GM12865 (cell line): ENCODE results near the gene ANKRD9.

Experiments used
- DNase-seq: peaks from one replicate; pipeline ENCODE4 v3.0.0; 2010; ENCODE audit warnings: low read depth
- H3K4me3 ChIP-seq: 2 replicates; pipeline ENCODE4 v1.5.1; 2011; ENCODE audit warnings: mild to moderate bottlenecking, low read depth, low read length, control low read depth
- TF ChIP-seq, protein P1 (sequence below): IDR thresholded peaks from 2 replicates; pipeline ENCODE4 v1.5.1; 2011; ENCODE audit warnings: low read length, control low read depth, low read depth, inconsistent platforms; ENCODE audit not compliant: insufficient read depth; ENCODE audit errors: missing control alignments

The ANKRD9 gene, protein sequence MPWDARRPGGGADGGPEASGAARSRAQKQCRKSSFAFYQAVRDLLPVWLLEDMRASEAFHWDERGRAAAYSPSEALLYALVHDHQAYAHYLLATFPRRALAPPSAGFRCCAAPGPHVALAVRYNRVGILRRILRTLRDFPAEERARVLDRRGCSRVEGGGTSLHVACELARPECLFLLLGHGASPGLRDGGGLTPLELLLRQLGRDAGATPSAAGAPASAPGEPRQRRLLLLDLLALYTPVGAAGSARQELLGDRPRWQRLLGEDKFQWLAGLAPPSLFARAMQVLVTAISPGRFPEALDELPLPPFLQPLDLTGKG

GRCh38 chr14:102509746-102510615, at the start of gene ANKRD9:
Gene ANKRD9, minus strand, starts transcription at chr14:102509776. Its CDS starts 1,887 bp downstream, at chr14:102507889.
- TF ChIP-seq, protein P1, sequence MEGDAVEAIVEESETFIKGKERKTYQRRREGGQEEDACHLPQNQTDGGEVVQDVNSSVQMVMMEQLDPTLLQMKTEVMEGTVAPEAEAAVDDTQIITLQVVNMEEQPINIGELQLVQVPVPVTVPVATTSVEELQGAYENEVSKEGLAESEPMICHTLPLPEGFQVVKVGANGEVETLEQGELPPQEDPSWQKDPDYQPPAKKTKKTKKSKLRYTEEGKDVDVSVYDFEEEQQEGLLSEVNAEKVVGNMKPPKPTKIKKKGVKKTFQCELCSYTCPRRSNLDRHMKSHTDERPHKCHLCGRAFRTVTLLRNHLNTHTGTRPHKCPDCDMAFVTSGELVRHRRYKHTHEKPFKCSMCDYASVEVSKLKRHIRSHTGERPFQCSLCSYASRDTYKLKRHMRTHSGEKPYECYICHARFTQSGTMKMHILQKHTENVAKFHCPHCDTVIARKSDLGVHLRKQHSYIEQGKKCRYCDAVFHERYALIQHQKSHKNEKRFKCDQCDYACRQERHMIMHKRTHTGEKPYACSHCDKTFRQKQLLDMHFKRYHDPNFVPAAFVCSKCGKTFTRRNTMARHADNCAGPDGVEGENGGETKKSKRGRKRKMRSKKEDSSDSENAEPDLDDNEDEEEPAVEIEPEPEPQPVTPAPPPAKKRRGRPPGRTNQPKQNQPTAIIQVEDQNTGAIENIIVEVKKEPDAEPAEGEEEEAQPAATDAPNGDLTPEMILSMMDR = no peak
- peak within 1 kb of the TSS; percentile 68 for H3K4me3 ChIP-seq
- DNase-seq = peak; percentile 96

GRCh38 chr14:102558556-102558955, 49.0 kb upstream of the ANKRD9 start:
- H3K4me3 ChIP-seq = no peak overlapping the region
- DNase-seq = no peak
- TF ChIP-seq, protein P1 = no peak

DNA sequence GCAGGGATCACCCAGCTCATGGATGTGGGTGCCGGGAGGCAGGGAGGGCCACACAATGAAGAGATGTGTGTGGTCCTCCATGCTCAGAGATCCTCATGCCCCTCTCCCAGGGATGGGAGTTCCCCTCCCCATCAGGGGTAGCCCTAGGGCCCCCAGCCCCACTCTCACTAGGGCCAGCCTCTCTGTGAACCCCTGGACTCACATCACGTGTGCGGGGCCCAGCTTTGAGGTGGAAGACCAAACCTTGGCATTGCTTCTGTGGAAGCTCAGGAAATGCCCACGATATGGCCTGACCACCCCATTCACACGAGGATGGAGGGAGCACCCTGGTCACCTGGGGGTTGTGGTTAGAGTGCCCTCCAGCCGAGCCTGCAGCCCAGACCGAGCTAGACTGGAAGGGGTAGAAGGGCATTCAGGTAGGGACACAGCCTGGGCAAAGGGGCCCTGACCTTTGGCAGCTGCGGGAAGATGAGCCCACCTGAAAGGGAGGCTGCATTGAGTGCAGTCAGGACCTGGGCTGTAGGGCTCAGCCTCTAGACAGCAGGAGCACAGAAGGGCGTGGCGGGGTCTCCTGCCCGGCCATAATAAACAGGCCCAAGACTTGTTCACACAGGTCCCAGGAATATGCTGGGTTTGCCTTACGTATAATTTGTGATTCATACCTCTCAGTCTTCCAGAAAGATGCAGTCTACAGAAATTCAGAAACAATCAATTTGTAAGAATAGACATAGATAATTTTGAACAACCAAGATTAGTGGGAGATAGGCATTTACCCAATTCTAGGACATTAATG, 48.1 kb upstream of the ANKRD9 start:
- TF ChIP-seq, protein P1 = no peak
- no peak overlapping the region for H3K4me3 ChIP-seq

GRCh38 chr14:102556098-102556677, 46.6 kb upstream of the ANKRD9 start:
- TF ChIP-seq, protein P1 = no peak
- peak overlapping the region; percentile 79 for H3K4me3 ChIP-seq
- no peak for DNase-seq

More for the DNA sequence above, 48.1 kb upstream of the ANKRD9 start:
- no peak for DNase-seq

GRCh38 chr14:102554821-102555819, 45.5 kb upstream of the ANKRD9 start:
- DNase-seq = peak; percentile 57
- H3K4me3 ChIP-seq = peak overlapping the region; percentile 79
- TF ChIP-seq, protein P1 = no peak
